Ishikawa (cell line): ENCODE results near the gene ARHGAP33.

Experiments used
- CEBPB ChIP-seq: IDR thresholded peaks from 2 replicates; pipeline ENCODE4 v1.6.1; 2012
- CREB1 ChIP-seq: IDR thresholded peaks from 2 replicates; pipeline ENCODE4 v1.6.1; 2012; ENCODE audit warnings: low read depth
- EGR1 ChIP-seq: IDR thresholded peaks from 2 replicates; pipeline ENCODE4 v1.6.1; 2012
- EP300 ChIP-seq: IDR thresholded peaks from 2 replicates; pipeline ENCODE4 v1.6.1; 2012; ENCODE audit warnings: borderline replicate concordance
- FOXM1 ChIP-seq: IDR thresholded peaks from 2 replicates; pipeline ENCODE4 v1.6.1; 2012; ENCODE audit warnings: low read depth, borderline replicate concordance
- NFIC ChIP-seq: IDR thresholded peaks from 2 replicates; pipeline ENCODE4 v1.6.1; 2012
- RAD21 ChIP-seq: IDR thresholded peaks from 2 replicates; pipeline ENCODE4 v1.6.1; 2012; ENCODE audit warnings: low read depth
- TAF1 ChIP-seq: IDR thresholded peaks from 2 replicates; pipeline ENCODE4 v1.6.1; 2012; ENCODE audit warnings: low read depth, mild to moderate bottlenecking
- TCF12 ChIP-seq: IDR thresholded peaks from 2 replicates; pipeline ENCODE4 v1.6.1; 2012; ENCODE audit warnings: low read depth
- TEAD4 ChIP-seq: IDR thresholded peaks from 2 replicates; pipeline ENCODE4 v1.6.1; 2012
- YY1 ChIP-seq: IDR thresholded peaks from 2 replicates; pipeline ENCODE4 v1.6.1; 2012; ENCODE audit warnings: low read depth
- ZBTB7A ChIP-seq: IDR thresholded peaks from 2 replicates; pipeline ENCODE4 v1.6.1; 2012; ENCODE audit warnings: low read depth
- TF ChIP-seq, protein P1 (sequence below): IDR thresholded peaks from 2 replicates; pipeline ENCODE4 v1.6.1; 2012
- TF ChIP-seq, protein P2 (sequence below): IDR thresholded peaks from 2 replicates; pipeline ENCODE4 v1.6.1; 2012
- TF ChIP-seq, protein P3 (sequence below): IDR thresholded peaks from 2 replicates; pipeline ENCODE4 v1.6.1; 2012; ENCODE audit warnings: low read depth, mild to moderate bottlenecking

The ARHGAP33 gene

DNA sequence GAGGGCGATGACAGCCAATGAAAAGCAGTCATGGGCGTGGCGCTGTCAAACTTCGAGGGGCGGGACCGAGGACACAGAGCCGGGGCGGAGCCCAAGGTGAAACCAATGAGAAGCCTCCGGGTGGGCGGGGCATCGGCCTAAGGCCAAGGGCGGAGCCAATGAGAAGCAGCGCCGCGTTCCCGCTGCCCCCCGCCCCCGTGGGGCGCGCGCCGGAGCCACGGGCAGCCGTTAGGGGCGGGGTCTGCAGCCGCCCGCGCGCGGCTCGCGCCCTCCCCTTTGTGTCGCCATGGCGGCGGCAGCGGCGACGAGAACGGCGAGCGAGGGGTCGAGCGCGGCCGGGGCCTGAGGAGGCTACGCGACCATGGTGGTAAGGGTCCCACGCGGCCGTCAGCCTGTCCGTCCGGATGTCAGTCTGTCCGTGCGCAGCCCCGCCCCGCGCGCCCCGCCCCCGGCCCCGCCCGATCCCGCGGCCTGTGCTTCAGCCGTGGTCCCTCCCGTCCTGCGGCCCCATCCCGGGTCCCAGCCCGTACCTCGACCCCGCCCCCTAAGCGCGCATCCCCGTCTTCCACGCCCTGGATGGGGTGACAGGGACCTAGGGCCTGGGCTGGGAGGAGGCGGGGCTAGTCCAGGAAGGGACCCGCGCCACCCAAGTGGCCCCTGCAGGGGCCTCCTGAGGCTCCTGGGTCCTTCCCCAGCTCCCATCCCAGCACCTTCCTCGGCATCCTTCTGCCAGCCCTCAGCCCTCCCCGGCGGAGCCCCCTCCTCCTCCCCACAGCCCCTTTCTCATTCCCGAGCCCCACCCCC is at the start of gene ARHGAP33:
Gene ARHGAP33, plus strand, starts transcription at position 267 of the 804 bp plus-strand sequence. Its CDS starts 95 bp downstream, at position 362.
- TF ChIP-seq RAD21, result no peak
- no peak for TF ChIP-seq TEAD4
- peak; percentile 76 for TF ChIP-seq YY1

DNA sequence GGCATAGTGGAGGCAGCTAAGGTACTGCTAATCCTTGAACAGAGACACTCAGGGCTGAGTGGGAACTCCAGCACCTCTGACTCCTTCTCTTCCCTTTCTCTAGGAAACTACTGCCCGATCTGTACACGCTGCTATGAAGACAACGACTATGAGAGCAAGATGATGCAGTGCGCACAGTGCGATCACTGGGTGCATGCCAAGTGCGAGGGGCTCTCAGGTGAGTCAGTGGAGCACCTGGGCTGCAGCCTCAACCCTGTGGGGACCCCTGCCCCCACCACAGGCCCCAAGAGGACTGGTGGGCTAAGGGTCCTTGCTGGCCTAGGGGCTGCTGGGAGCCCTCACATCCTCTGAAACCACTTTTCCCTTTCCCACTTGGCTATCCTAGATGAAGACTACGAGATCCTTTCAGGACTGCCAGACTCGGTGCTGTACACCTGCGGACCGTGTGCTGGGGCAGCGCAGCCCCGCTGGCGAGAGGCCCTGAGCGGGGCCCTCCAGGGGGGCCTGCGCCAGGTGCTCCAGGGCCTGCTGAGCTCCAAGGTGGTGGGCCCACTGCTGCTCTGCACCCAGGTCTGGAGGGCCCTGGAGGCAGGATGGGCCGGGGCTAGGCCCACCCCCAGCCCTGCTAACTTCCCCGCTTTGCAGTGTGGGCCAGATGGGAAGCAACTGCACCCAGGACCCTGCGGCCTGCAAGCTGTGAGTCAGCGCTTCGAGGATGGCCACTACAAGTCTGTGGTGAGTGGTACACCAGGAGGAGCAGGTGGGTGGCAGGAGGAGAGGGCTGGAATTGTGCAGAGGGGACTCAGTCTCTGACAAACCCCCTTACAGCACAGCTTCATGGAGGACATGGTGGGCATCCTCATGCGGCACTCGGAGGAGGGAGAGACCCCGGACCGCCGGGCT is 48.1 kb upstream of the ARHGAP33 start:
- TF ChIP-seq TEAD4, result no peak
- no peak for TF ChIP-seq FOXM1
- TF ChIP-seq, protein P1, sequence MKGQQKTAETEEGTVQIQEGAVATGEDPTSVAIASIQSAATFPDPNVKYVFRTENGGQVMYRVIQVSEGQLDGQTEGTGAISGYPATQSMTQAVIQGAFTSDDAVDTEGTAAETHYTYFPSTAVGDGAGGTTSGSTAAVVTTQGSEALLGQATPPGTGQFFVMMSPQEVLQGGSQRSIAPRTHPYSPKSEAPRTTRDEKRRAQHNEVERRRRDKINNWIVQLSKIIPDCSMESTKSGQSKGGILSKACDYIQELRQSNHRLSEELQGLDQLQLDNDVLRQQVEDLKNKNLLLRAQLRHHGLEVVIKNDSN, result no peak
- TF ChIP-seq, protein P2, sequence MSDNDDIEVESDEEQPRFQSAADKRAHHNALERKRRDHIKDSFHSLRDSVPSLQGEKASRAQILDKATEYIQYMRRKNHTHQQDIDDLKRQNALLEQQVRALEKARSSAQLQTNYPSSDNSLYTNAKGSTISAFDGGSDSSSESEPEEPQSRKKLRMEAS, result no peak
- no peak for TF ChIP-seq EGR1
- TF ChIP-seq TCF12, result no peak
- TF ChIP-seq NFIC, result no peak
- no peak for TF ChIP-seq YY1
- no peak for TF ChIP-seq CREB1
- no peak for TF ChIP-seq CEBPB
- TF ChIP-seq TAF1, result no peak
- TF ChIP-seq, protein P3, sequence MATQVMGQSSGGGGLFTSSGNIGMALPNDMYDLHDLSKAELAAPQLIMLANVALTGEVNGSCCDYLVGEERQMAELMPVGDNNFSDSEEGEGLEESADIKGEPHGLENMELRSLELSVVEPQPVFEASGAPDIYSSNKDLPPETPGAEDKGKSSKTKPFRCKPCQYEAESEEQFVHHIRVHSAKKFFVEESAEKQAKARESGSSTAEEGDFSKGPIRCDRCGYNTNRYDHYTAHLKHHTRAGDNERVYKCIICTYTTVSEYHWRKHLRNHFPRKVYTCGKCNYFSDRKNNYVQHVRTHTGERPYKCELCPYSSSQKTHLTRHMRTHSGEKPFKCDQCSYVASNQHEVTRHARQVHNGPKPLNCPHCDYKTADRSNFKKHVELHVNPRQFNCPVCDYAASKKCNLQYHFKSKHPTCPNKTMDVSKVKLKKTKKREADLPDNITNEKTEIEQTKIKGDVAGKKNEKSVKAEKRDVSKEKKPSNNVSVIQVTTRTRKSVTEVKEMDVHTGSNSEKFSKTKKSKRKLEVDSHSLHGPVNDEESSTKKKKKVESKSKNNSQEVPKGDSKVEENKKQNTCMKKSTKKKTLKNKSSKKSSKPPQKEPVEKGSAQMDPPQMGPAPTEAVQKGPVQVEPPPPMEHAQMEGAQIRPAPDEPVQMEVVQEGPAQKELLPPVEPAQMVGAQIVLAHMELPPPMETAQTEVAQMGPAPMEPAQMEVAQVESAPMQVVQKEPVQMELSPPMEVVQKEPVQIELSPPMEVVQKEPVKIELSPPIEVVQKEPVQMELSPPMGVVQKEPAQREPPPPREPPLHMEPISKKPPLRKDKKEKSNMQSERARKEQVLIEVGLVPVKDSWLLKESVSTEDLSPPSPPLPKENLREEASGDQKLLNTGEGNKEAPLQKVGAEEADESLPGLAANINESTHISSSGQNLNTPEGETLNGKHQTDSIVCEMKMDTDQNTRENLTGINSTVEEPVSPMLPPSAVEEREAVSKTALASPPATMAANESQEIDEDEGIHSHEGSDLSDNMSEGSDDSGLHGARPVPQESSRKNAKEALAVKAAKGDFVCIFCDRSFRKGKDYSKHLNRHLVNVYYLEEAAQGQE, result no peak
- no peak for TF ChIP-seq EP300
- no peak for TF ChIP-seq ZBTB7A
- TF ChIP-seq RAD21, result no peak

GRCh38 chr19:35727956-35728706 is 47.2 kb upstream of the ARHGAP33 start:
- no peak for TF ChIP-seq NFIC

DNA sequence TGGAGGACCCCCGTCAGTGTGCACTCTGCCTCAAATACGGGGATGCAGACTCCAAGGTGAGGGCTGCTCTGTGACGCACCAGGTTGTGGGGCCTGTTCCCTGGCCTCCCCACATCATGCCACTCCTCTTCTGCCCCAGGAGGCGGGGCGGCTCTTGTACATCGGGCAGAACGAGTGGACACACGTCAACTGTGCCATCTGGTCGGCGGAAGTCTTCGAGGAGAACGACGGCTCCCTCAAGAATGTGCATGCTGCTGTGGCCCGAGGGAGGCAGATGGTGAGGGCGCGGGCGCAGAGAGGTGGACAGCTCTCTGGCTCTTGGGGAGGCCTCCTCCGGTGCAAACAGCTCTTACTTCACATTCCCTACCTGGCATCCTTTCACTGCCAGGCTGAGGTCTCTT is 46.3 kb upstream of the ARHGAP33 start:
- TF ChIP-seq TAF1 (no peak), RAD21 (no peak), YY1 (no peak), EGR1 (no peak), TCF12 (no peak), FOXM1 (no peak), TEAD4 (no peak), CREB1 (no peak), NFIC (no peak), ZBTB7A (no peak), EP300 (no peak), CEBPB (no peak)
- TF ChIP-seq, protein P3, result no peak
- TF ChIP-seq, protein P1, result no peak
- TF ChIP-seq, protein P2, result no peak

GRCh38 chr19:35729763-35730162 is 45.6 kb upstream of the ARHGAP33 start:
- TF ChIP-seq TEAD4, result no peak
- TF ChIP-seq TCF12, result no peak
- TF ChIP-seq, protein P3, result no peak
- TF ChIP-seq EP300, result no peak
- TF ChIP-seq FOXM1, result no peak
- TF ChIP-seq RAD21, result no peak
- no peak for TF ChIP-seq YY1
- TF ChIP-seq NFIC, result no peak
- no peak for TF ChIP-seq ZBTB7A
- TF ChIP-seq CEBPB, result no peak
- TF ChIP-seq, protein P1, result no peak
- no peak for TF ChIP-seq EGR1
- TF ChIP-seq, protein P2, result no peak
- TF ChIP-seq CREB1, result no peak
- TF ChIP-seq TAF1, result no peak
